H1 (cell line): ENCODE data around the gene RNF38. TPM values are rescaled to one million over a fixed set of nuclear protein-coding genes. Genes with fewer than 3 reads are reported as not detected.

Source experiments
- CTCF ChIA-PET: fragments of 300-600 bp; sonication (Branson Sonifier 250); formaldehyde crosslinking; loops from one replicate; lab custom pipeline; 2021; ENCODE audit not compliant: partially characterized antibody; lab: Charles Lee
- POLR2A ChIA-PET: fragments of 300-600 bp; sonication (Branson Sonifier 250); formaldehyde crosslinking; loops from one replicate; lab custom pipeline; 2021; ENCODE audit warnings: inconsistent platforms; ENCODE audit not compliant: partially characterized antibody; lab: Charles Lee
- DNase-seq, 2 experiments: peaks; one replicate each; pipeline versions ENCODE4 v3.0.0 to v3.0.0-alpha.2; 2010 to 2022; ENCODE audit warnings: low spot score in 2 of 2, low read depth in 1 of 2, mixed read lengths in 1 of 2
- FAIRE-seq: peaks from 2 replicates; lab custom pipeline; 2011; peaks lifted over from hg19 to GRCh38; lab: Jason Lieb, UNC
- H2AFZ ChIP-seq: 2 replicates; pipeline ENCODE4 v1.8.1; 2012; ENCODE audit warnings: low read length, inconsistent platforms
- H2AK5ac ChIP-seq: 2 replicates; pipeline ENCODE4 v1.6.1; 2013; ENCODE audit warnings: low read depth, low read length
- H2BK120ac ChIP-seq: replicated peaks from 2 replicates; pipeline ENCODE3; 2013; ENCODE audit warnings: low read depth, low read length, inconsistent platforms
- H2BK12ac ChIP-seq: 2 replicates; pipeline ENCODE4 v1.6.1; 2013; ENCODE audit warnings: low read depth, low read length
- H2BK15ac ChIP-seq: 2 replicates; pipeline ENCODE4 v1.6.1; 2013; ENCODE audit warnings: low read length
- H2BK20ac ChIP-seq: 2 replicates; pipeline ENCODE4 v1.6.1; 2013; ENCODE audit warnings: low read length
- H2BK5ac ChIP-seq: 2 replicates; pipeline ENCODE4 v1.6.1; 2013; ENCODE audit warnings: low read depth, low read length
- H3K14ac ChIP-seq: 2 replicates; pipeline ENCODE4 v1.6.1; 2013; ENCODE audit warnings: inconsistent platforms; ENCODE audit not compliant: insufficient read length
- H3K18ac ChIP-seq: 2 replicates; pipeline ENCODE4 v1.6.1; 2013; ENCODE audit warnings: low read length; ENCODE audit errors: extremely low read depth
- H3K23ac ChIP-seq: 2 replicates; pipeline ENCODE4 v1.6.1; 2013; ENCODE audit warnings: inconsistent platforms; ENCODE audit not compliant: insufficient read length
- H3K23me2 ChIP-seq: 2 replicates; pipeline ENCODE4 v1.6.1; 2013; ENCODE audit warnings: low read depth, low read length
- H3K27ac ChIP-seq: 2 replicates; pipeline ENCODE4 v1.6.1; 2011; ENCODE audit warnings: low read depth, low read length, inconsistent platforms
- H3K27me3 ChIP-seq, 4 experiments: replicated peaks in 1 of 4; 1 replicate in 1 of 4; 2 replicates in 3 of 4; pipeline versions ENCODE4 v1.6.1 to v1.8.1; 2011 to 2013; ENCODE audit warnings: low read length in 3 of 4, mild to moderate bottlenecking in 3 of 4, inconsistent platforms in 2 of 4, mixed read lengths in 2 of 4, moderate library complexity in 1 of 4; ENCODE audit not compliant: control insufficient read depth in 3 of 4, insufficient read depth in 3 of 4; ENCODE audit errors: extremely low read depth in 1 of 4
- H3K36me3 ChIP-seq, 4 experiments: 2 replicates each; pipeline versions ENCODE4 v1.6.1 to v1.8.1; 2011 to 2013; ENCODE audit warnings: mild to moderate bottlenecking in 4 of 4, low read length in 3 of 4, moderate library complexity in 2 of 4, control low read depth in 1 of 4, inconsistent platforms in 1 of 4; ENCODE audit not compliant: insufficient read depth in 4 of 4, control insufficient read depth in 2 of 4
- H3K4ac ChIP-seq: replicated peaks from 2 replicates; pipeline ENCODE3; 2013; ENCODE audit warnings: low read length, low read depth, mixed read lengths, inconsistent platforms; ENCODE audit not compliant: insufficient read length
- H3K4me1 ChIP-seq, 4 experiments: replicated peaks in 1 of 4; 1 replicate in 1 of 4; 2 replicates in 3 of 4; pipeline versions ENCODE4 v1.6.1 to v1.8.1; 2011 to 2013; ENCODE audit warnings: low read length in 3 of 4, inconsistent platforms in 2 of 4, mixed read lengths in 1 of 4; ENCODE audit not compliant: insufficient read depth in 4 of 4, control insufficient read depth in 3 of 4
- H3K4me2 ChIP-seq, 2 experiments: 2 replicates each; pipeline versions ENCODE4 v1.6.1 to v1.8.1; 2011 to 2013; ENCODE audit warnings: low read depth in 2 of 2, low read length in 2 of 2, control low read depth in 1 of 2, inconsistent platforms in 1 of 2, mild to moderate bottlenecking in 1 of 2; ENCODE audit not compliant: insufficient read depth in 1 of 2
- H3K4me3 ChIP-seq, 4 experiments: fragments of 200-600, 300-600 bp in 1 of 4; sonication (generic), shearing (Covaris generic), sonication (Bioruptor Twin) in 1 of 4; 2 replicates each; pipeline versions ENCODE4 v1.5.1 to v1.8.1; 2011 to 2016; ENCODE audit warnings: low read length in 4 of 4, low read depth in 3 of 4, control low read depth in 2 of 4, inconsistent platforms in 2 of 4, mild to moderate bottlenecking in 2 of 4, mixed read lengths in 1 of 4, moderate library complexity in 1 of 4; ENCODE audit not compliant: insufficient read depth in 2 of 4; ENCODE audit errors: extremely low read depth in 1 of 4
- H3K56ac ChIP-seq: replicated peaks from 2 replicates; pipeline ENCODE3; 2013; ENCODE audit warnings: low read depth, mild to moderate bottlenecking, mixed read lengths, low read length, inconsistent platforms; ENCODE audit not compliant: insufficient read length
- H3K79me1 ChIP-seq: 2 replicates; pipeline ENCODE4 v1.6.1; 2013; ENCODE audit warnings: low read depth, low read length, control low read depth
- H3K79me2 ChIP-seq, 2 experiments: 2 replicates each; pipeline versions ENCODE4 v1.6.1 to v1.8.1; 2012 to 2013; ENCODE audit warnings: low read length in 2 of 2, mild to moderate bottlenecking in 2 of 2, inconsistent platforms in 1 of 2; ENCODE audit not compliant: insufficient read depth in 2 of 2, control insufficient read depth in 1 of 2
- H3K9ac ChIP-seq, 4 experiments: replicated peaks in 1 of 4; 1 replicate in 1 of 4; 2 replicates in 3 of 4; pipeline versions ENCODE4 v1.6.1 to v1.8.1; 2011 to 2013; ENCODE audit warnings: low read depth in 3 of 4, low read length in 3 of 4, control low read depth in 2 of 4, mild to moderate bottlenecking in 2 of 4, moderate library complexity in 2 of 4, inconsistent platforms in 1 of 4; ENCODE audit errors: extremely low read depth in 1 of 4
- H3K9me3 ChIP-seq, 2 experiments: 2 replicates each; pipeline versions ENCODE4 v1.6.1 to v1.8.1; 2012 to 2013; ENCODE audit warnings: mild to moderate bottlenecking in 2 of 2, moderate library complexity in 2 of 2, control low read depth in 1 of 2, inconsistent platforms in 1 of 2, low read depth in 1 of 2, low read length in 1 of 2, mixed read lengths in 1 of 2; ENCODE audit not compliant: insufficient read depth in 2 of 2
- H4K20me1 ChIP-seq, 2 experiments: replicated peaks in 1 of 2; 2 replicates each; pipeline versions ENCODE3 to v1.8.1; 2011 to 2013; ENCODE audit warnings: inconsistent platforms in 2 of 2, low read length in 2 of 2, mild to moderate bottlenecking in 1 of 2; ENCODE audit not compliant: insufficient read depth in 2 of 2, control insufficient read depth in 1 of 2
- H4K5ac ChIP-seq: 2 replicates; pipeline ENCODE4 v1.6.1; 2013; ENCODE audit warnings: low read length, low read depth, mixed read lengths, inconsistent platforms; ENCODE audit not compliant: insufficient read length
- H4K8ac ChIP-seq: 2 replicates; pipeline ENCODE4 v1.8.0; 2013; ENCODE audit warnings: mild to moderate bottlenecking, moderate library complexity, low read length, inconsistent platforms; ENCODE audit not compliant: insufficient read depth; ENCODE audit errors: extremely low read depth
- H4K91ac ChIP-seq: replicated peaks from 2 replicates; pipeline ENCODE3; 2013; ENCODE audit warnings: low read length, mixed read lengths, inconsistent platforms; ENCODE audit not compliant: insufficient read length
- ASH2L ChIP-seq: fragments of 200-600, 300-600 bp; sonication (generic); IDR thresholded peaks from one replicate; pipeline ENCODE4 v1.7.1; 2017; ENCODE audit warnings: low read length
- GTF2F1 ChIP-seq: IDR thresholded peaks from 2 replicates; pipeline ENCODE4 v1.6.1; 2012; ENCODE audit warnings: low read depth, low read length, improper control_type of control experiment, borderline replicate concordance
- TCF12 ChIP-seq: IDR thresholded peaks from 2 replicates; pipeline ENCODE4 v1.6.1; 2011; ENCODE audit warnings: low read depth, mild to moderate bottlenecking, low read length
- WGBS, 2 experiments: shearing (Covaris generic) in 1 of 2; methylation state at CpG; one replicate each; pipeline versions ENCODE4 v1.1.6 to v1.1.7; 2013 to 2015; ENCODE audit warnings: low lambda C conversion rate in 2 of 2, mixed read lengths in 2 of 2, inconsistent platforms in 1 of 2, low coverage in 1 of 2, missing lambda C conversion rate in 1 of 2; ENCODE audit not compliant: insufficient replicate concordance in 2 of 2, insufficient coverage in 1 of 2, insufficient read length in 1 of 2; ENCODE audit errors: extremely low coverage in 1 of 2, missing lambda C conversion rate in 1 of 2; 5-methylcytosine and 5-hydroxymethylcytosine counted together
- polyA plus RNA-seq, 7 experiments: library from polyadenylated mRNA; depleted of rRNA in 3 of 7; stranded (reverse) in 5 of 7; unstranded in 2 of 7; fragments of >200 nt in 5 of 7; fragments of 200-250 nt in 2 of 7; gene quantifications; 1 replicate in 5 of 7; 2 replicates in 1 of 7; 4 replicates in 1 of 7; pipeline versions ENCODE4 v1.2.1 to v1.2.3, GENCODE V29; 2011 to 2013; ENCODE audit warnings: missing spikeins in 2 of 7, mixed read lengths in 2 of 7
- total RNA-seq: library from RNA; stranded (reverse); fragmentation: NEBNext Ultra II Directional; extraction: Animal tissue kit (Norgen Biotek cat#: 25700); gene quantifications from 2 replicates; pipeline ENCODE4 v1.2.1, GENCODE V29; 2021
- TF ChIP-seq, protein P1 (sequence below): IDR thresholded peaks from 2 replicates; pipeline ENCODE4 v1.6.1; 2011; ENCODE audit warnings: low read depth, mild to moderate bottlenecking, low read length; ENCODE audit not compliant: insufficient read depth

The RNF38 gene
- total and polyA plus RNA-seq, 2 of the 8 experiments (the other 6 are each of a cell fraction or from before 2014, with no cell fraction given): 54.9 to 60.9 TPM

DNA sequence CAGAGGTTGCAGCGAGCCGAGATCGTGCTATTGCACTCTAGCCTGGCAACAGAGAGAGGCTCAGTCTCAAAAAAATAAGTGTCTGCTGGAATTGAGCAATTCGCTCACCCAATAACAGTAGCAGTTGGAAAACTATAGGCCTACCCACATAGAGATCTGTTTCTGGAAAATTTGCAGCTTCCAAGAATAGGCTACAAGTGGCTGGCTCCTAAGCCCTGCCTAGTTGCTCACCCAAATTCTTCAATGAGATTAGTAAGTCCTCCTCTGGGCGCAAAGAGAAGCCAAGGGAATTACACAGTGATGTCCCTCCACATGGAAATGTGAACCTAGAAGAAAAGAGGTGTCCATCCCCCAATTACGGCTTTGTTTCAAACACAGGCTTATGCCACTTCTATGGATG, 42.6 kb upstream of the RNF38 start:
- H3K4ac ChIP-seq: no peak overlapping the region
- peaks cover 14% of the 10 kb centered on the region in 2 experiments for H4K20me1 ChIP-seq
- FAIRE-seq (no peak), DNase-seq (no peak)
- POLR2A ChIA-PET: interaction anchor here (0.8 to 1.6 kb wide), 2 partner anchors 8 to 42 kb away, joined by 3 read pairs; no protein-coding TSS in a partner anchor
- H2BK20ac ChIP-seq: no peak overlapping the region
- no peak overlapping the region for H2AK5ac ChIP-seq
- CTCF ChIA-PET: interaction anchor here (0.7 to 7.0 kb wide), 8 partner anchors 9 to 113 kb away, joined by 3 to 84 read pairs (median 6); no protein-coding TSS in a partner anchor
- H4K8ac ChIP-seq: no peak overlapping the region
- H3K36me3 ChIP-seq: peaks cover 0 to 2% (median 0%) of the 10 kb centered on the region in 4 experiments; a peak in 1 of 8 replicates
- H3K23ac ChIP-seq: peak overlapping the region; percentile 40
- H3K27ac ChIP-seq: 0 out of 2 replicates have a peak overlapping the region, but pooled peaks have one; percentile 32
- H3K4me3 ChIP-seq: no peak overlapping the region
- peaks cover 7 to 98% of the 10 kb centered on the region in 2 experiments for H3K79me2 ChIP-seq
- H2AFZ ChIP-seq: no peak overlapping the region
- H2BK5ac ChIP-seq: no peak overlapping the region
- no peak overlapping the region for H3K14ac ChIP-seq
- H3K9ac ChIP-seq: no peak overlapping the region
- no peak overlapping the region for H4K5ac ChIP-seq
- H2BK15ac ChIP-seq: no peak overlapping the region
- H3K56ac ChIP-seq: no peak overlapping the region
- no peak overlapping the region for H2BK120ac ChIP-seq
- H3K79me1 ChIP-seq: peaks cover 13% of the 10 kb centered on the region
- H3K4me2 ChIP-seq: no peak overlapping the region
- H3K27me3 ChIP-seq: no peaks in the 10 kb centered on the region
- H3K4me1 ChIP-seq: peaks cover 5 to 13% (median 6%) of the 10 kb centered on the region in 4 experiments
- no peak overlapping the region for H3K18ac ChIP-seq
- H2BK12ac ChIP-seq: no peak overlapping the region
- H3K9me3 ChIP-seq: no peaks in the 10 kb centered on the region
- H4K91ac ChIP-seq: no peak overlapping the region
- WGBS, 2 experiments: 89% methylated on average over 6 of the region's 6 CpGs; no CpG with 5 or more reads in 1 of the 2 experiments
- no peaks in the 10 kb centered on the region for H3K23me2 ChIP-seq
- TF ChIP-seq ASH2L (no peak), GTF2F1 (no peak), TCF12 (no peak)
- TF ChIP-seq, protein P1, sequence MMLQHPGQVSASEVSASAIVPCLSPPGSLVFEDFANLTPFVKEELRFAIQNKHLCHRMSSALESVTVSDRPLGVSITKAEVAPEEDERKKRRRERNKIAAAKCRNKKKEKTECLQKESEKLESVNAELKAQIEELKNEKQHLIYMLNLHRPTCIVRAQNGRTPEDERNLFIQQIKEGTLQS: no peak
